Colonic mucosa (tissue), 4 donors: ENCODE measurements around the gene PRTFDC1. TPM values are rescaled to one million over a fixed set of nuclear protein-coding genes. Genes with fewer than 3 reads are reported as not detected.

Experiments used
- DNase-seq: peaks from one replicate; pipeline ENCODE4 v3.0.0-alpha.2; 2020
- H3K27ac ChIP-seq: fragments of 200-600 bp; one replicate; pipeline ENCODE4 v1.8.0; 2021
- H3K27me3 ChIP-seq: fragments of 200-600 bp; one replicate; pipeline ENCODE4 v1.8.0; 2021
- H3K36me3 ChIP-seq: fragments of 200-600 bp; one replicate; pipeline ENCODE4 v1.8.0; 2021
- H3K4me1 ChIP-seq: fragments of 200-600 bp; one replicate; pipeline ENCODE4 v1.8.0; 2021; ENCODE audit warnings: mild to moderate bottlenecking
- H3K4me3 ChIP-seq: fragments of 200-600 bp; one replicate; pipeline ENCODE4 v1.8.0; 2021
- H3K9ac ChIP-seq, 2 donors: one replicate each; pipeline ENCODE4 v1.7.0; 2013; ENCODE audit warnings: control low read depth in 2 of 2, low read depth in 2 of 2, low read length in 2 of 2
- H3K9me3 ChIP-seq: fragments of 200-600 bp; one replicate; pipeline ENCODE4 v1.8.0; 2021
- intact Hi-C: fragments of 100-400 bp; cut with DNase I; formaldehyde crosslinking; loops from one replicate; pipeline ENCODE4 v1.14.1; 2022
- total RNA-seq, 2 donors: library from RNA; stranded (reverse); fragmentation: NEBNext Ultra II Directional in 1 of 2; extraction: Animal tissue kit (Norgen Biotek cat#: 25700) in 1 of 2; gene quantifications; one replicate each; pipeline ENCODE4 v1.2.1, GENCODE V29; 2021
- TF ChIP-seq, protein P1 (sequence below): fragments of 200-600 bp; IDR thresholded peaks from one replicate; pipeline ENCODE4 v1.8.0; 2022; ENCODE audit warnings: antibody characterized with exemption, mild to moderate bottlenecking
- donor health status: healthy.
- donor health status: DM: no; HTN: no; CAD: no.
- donor health status: DM: no; HTN: no; CAD: no.

The PRTFDC1 gene
- total RNA-seq, 2 donors from 2014 or later = 8.1 to 16.0 TPM

DNA sequence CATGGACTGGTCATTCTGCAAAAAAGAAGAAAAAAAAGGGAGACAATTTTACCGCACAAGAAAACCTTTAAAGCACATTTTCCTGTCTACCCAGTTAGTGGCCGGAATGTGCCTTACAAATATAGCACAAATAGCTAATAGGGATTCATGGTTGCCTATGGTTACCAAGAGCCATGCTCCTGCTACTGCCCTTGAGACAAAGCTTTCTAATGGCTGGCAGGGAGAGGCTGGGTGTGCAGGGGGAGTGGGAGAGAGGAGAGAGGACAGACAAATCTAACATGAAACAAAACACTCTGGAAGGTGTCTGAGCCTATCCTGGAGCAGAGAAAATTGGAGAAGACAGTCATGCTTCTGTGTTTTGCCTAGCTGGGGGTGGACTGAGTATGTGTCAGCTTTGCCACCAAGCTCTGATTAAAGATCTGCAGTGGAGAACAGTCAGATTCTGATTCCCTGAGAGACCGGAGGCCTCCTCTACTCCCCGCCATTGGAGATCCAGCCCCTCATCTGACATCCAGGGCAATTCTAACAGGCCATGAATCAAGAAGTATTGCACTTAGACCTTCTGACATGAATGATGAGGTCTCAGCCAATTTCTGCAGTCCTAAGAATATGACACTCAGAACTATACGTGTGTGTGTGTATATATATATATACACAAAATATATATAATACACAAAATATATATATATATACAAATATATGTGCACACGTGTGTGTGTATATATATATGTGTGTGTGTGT lies 80.2 kb downstream of the PRTFDC1 start:
- DNase-seq = no peak
- TF ChIP-seq, protein P1, sequence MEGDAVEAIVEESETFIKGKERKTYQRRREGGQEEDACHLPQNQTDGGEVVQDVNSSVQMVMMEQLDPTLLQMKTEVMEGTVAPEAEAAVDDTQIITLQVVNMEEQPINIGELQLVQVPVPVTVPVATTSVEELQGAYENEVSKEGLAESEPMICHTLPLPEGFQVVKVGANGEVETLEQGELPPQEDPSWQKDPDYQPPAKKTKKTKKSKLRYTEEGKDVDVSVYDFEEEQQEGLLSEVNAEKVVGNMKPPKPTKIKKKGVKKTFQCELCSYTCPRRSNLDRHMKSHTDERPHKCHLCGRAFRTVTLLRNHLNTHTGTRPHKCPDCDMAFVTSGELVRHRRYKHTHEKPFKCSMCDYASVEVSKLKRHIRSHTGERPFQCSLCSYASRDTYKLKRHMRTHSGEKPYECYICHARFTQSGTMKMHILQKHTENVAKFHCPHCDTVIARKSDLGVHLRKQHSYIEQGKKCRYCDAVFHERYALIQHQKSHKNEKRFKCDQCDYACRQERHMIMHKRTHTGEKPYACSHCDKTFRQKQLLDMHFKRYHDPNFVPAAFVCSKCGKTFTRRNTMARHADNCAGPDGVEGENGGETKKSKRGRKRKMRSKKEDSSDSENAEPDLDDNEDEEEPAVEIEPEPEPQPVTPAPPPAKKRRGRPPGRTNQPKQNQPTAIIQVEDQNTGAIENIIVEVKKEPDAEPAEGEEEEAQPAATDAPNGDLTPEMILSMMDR = no peak
- no peak overlapping the region for H3K4me3 ChIP-seq
- H3K36me3 ChIP-seq = no peaks in the 10 kb centered on the region
- intact Hi-C loops = no loop called here
- H3K27me3 ChIP-seq = no peaks in the 10 kb centered on the region
- H3K9me3 ChIP-seq = no peaks in the 10 kb centered on the region
- no peak overlapping the region for H3K27ac ChIP-seq
- peaks cover 2% of the 10 kb centered on the region for H3K4me1 ChIP-seq
- no peak overlapping the region for H3K9ac ChIP-seq

DNA sequence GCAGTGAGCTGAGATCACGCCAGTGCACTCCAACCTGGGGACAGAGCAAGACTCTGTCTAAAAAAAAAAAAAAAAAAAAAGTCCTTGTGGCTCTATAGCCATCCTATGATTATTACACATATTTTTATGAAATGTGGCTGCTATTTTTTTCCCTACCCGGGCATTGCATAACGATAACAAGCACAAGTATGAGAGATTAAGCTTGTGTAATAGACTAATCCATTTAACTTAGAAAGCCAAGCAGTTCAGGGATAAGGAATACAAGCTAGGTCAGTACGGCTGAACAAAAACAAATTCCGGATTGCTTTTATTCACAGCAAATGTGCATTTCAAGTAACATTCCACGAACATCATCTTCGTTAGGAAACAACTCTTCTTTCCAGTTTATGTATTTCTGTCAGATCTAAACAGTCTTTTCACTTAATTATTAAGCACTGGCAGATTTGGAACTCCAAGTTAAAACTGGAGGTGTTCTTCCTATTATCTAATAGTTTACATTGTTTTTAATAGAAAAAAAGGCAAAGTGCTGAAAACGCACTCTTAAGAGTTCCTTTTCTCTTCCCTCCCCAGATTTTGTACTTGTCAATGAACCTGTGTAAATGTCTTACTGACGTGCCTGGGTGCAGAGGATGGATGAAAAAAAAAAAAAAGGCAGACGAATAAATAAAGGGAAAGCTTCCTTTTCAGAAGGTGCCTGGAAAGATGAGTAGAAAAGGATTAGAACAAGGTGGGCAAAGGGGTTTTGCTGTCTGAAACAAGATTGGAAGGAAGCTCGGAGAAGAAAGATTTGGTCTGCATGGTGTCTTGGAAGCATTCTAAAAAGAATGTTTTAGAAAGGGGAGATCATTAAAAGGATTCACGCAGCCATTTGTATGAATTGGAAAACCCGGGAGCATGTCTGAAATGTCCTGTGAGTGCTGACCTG lies 81.1 kb downstream of the PRTFDC1 start:
- intact Hi-C loops = no loop called here
- Histone ChIP-seq H3K4me3 (no peak overlapping the region), H3K9ac (no peak overlapping the region), H3K27me3 (no peaks in the 10 kb centered on the region), H3K4me1 (peaks cover 3% of the 10 kb centered on the region), H3K9me3 (no peaks in the 10 kb centered on the region), H3K27ac (no peak overlapping the region), H3K36me3 (no peaks in the 10 kb centered on the region)
- TF ChIP-seq, protein P1 = no peak
- DNase-seq = no peak

DNA sequence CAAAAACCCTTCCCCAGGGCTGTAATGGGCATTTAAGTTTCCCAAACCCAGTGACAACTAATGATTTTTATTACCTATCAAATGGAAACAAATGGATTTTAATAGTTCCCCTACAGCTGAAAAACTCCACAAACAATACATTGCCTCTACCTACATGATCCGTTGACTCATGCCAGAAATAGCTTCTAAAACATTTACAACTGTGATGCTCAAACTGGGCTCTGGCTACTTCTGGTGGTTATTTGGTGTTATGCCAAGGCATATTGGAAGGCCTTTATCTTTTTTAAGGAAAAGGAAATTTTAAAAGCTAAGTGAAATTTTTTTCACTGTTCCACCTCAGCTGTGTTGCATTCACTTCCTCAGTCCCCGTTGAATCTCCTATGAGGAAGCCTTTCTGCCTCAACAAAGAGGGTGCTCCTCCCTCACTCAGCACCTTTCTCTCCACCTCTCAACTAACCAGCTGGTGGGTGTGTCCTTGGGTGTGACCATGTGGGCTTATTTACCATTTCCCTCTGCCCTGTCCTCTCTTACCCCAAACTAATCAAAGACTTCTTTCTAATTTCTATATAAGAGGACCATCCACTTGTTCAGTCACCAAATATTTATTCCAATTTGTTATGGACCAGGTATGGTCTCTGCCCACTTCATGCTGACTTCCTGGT lies 82.9 kb downstream of the PRTFDC1 start:
- no peak overlapping the region for H3K9ac ChIP-seq
- peak; percentile 65 for DNase-seq
- no peaks in the 10 kb centered on the region for H3K9me3 ChIP-seq

DNA sequence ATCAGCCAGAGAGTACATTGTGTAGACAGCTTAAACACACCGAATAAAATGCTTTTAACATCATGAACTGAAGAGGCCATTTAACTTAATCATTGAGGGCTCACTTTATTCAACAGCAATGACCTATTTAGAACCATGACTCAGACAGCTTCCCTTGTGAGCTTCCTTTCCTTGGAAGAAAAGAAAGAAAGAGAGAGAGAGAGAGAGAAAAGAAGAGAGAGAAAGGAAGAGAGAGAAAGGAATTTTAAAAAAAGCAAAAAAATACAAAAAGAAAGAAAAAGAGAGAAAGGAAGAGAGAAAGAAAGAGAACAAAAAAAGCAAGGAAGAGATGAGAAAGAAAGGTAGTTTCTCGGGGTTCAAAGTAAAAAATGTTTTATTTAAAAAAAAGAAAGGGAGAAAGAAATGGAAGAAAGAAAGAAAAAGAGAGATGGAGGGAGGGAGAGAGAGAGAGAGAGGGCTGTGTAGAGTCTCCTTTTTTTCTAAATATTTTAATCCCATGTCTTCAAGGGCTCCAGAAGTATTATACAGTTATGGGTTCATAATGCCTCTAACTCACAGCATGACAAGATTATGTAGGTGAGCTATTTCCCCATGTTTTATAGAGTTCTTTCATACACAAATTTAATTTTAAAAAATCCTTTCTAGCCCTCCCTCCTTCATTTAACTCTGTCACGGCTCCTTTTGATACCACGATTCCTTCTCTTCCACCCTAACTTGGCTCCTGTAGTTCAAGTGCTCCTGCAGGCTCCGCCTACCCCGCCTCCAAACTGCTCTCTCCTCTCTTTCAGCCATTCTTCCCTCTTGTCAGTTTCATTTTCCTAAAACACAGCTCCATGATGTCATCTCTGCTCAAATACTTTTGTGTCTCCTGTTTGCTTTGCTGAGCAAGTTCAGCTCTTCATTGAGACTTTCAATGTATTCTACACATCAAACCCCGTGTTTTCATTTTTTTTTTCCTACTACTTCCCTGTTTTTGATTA lies 85.5 kb downstream of the PRTFDC1 start:
- Histone ChIP-seq H3K27ac (no peak overlapping the region), H3K27me3 (no peaks in the 10 kb centered on the region), H3K4me3 (no peak overlapping the region), H3K36me3 (no peaks in the 10 kb centered on the region), H3K9me3 (no peaks in the 10 kb centered on the region), H3K4me1 (peaks cover 3% of the 10 kb centered on the region), H3K9ac (no peak overlapping the region)
- intact Hi-C loops = no loop called here
- peak; percentile 52 for DNase-seq
- TF ChIP-seq, protein P1 = no peak

More for the DNA sequence above, 82.9 kb downstream of the PRTFDC1 start:
- TF ChIP-seq, protein P1 = no peak
- Histone ChIP-seq H3K4me3 (no peak overlapping the region), H3K36me3 (no peaks in the 10 kb centered on the region), H3K4me1 (peaks cover 3% of the 10 kb centered on the region), H3K27me3 (no peaks in the 10 kb centered on the region), H3K27ac (no peak overlapping the region)
- intact Hi-C loops = no loop called here
